ACC112 (cell line): ENCODE data around the gene CHKA.
"Not testable (repeated sequence)": the region's sequence is repeated elsewhere in the genome, so short reads cannot be mapped to it uniquely, and the experiment has no call there.

Experiments used
- H2AFZ ChIP-seq: fragments of 200-600 bp; sonication (generic); one replicate; pipeline ENCODE4 v1.6.0; 2017; ENCODE audit warnings: antibody characterized with exemption, low read length; ENCODE audit not compliant: unreplicated experiment
- H3K27ac ChIP-seq: fragments of 200-600 bp; sonication (generic); 2 replicates; pipeline ENCODE4 v1.5.1; 2014; ENCODE audit warnings: low read depth, mild to moderate bottlenecking, antibody characterized with exemption, low read length, moderate library complexity
- H3K27me3 ChIP-seq: fragments of 200-600 bp; sonication (generic); 2 replicates; pipeline ENCODE4 v1.6.1; 2014; ENCODE audit warnings: mild to moderate bottlenecking, antibody characterized with exemption, low read length, moderate library complexity, mixed read lengths; ENCODE audit not compliant: insufficient read depth
- H3K36me3 ChIP-seq: fragments of 200-600 bp; sonication (generic); 2 replicates; pipeline ENCODE4 v1.6.1; 2016; ENCODE audit warnings: mild to moderate bottlenecking, antibody characterized with exemption, low read length, moderate library complexity, mixed read lengths; ENCODE audit not compliant: insufficient read depth
- H3K4me1 ChIP-seq: fragments of 200-600 bp; sonication (generic); one replicate; pipeline ENCODE4 v1.6.1; 2016; ENCODE audit warnings: low read length, mixed read lengths; ENCODE audit not compliant: insufficient read depth, unreplicated experiment, control insufficient read depth
- H3K4me3 ChIP-seq: fragments of 200-600 bp; sonication (generic); 2 replicates; pipeline ENCODE4 v1.5.1; 2014; ENCODE audit warnings: mild to moderate bottlenecking, low read depth, low read length
- H3K79me2 ChIP-seq: fragments of 200-600 bp; sonication (generic); one replicate; pipeline ENCODE4 v1.6.0; 2016; ENCODE audit warnings: low read length; ENCODE audit not compliant: control insufficient read depth, unreplicated experiment, insufficient read depth

Gene CHKA

DNA sequence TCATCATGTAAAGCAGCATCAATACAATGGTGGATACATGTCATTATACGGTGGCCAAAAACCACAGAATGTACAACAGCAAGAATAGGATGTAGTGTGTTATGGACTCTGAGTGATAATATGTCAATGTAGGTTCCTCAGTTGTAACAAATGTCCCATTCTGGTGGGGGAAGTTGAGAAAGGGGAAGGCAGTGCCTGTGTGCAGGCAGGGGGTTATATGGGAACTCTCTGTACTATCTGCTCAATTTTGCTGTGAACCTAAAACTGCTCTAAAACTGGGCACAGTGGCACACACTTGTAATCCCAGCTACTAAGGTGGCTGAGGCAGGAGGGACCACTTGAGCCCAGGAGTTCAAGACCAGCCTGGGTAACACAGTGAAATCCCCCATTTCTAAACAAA lies 5.9 kb downstream of the CHKA start:
- Histone ChIP-seq H3K27me3 (no peaks in the 10 kb centered on the region), H2AFZ (no peak overlapping the region), H3K4me1 (peaks cover 5% of the 10 kb centered on the region), H3K79me2 (peaks cover 29% of the 10 kb centered on the region), H3K4me3 (no peak overlapping the region), H3K27ac (no peak overlapping the region), H3K36me3 (no peaks in the 10 kb centered on the region)

DNA sequence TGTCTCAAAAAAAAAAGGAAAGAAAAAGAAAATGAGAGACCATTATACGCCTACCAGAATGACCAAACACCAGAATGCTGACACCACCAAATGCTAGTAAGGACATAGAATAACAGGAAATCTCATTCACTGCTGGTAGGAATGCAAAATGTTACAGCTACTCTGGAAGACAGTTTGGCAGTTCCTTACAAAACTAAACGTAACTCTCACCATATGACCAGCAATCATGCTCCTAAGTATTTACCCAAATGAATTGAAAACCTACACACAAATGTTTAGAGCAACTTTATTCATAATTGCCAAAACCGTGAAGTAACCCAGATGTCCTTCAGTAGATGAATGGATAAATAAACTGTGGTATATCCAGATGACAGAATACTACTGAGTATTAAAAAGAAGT lies 7.2 kb downstream of the CHKA start:
- Histone ChIP-seq H3K27ac (no peak overlapping the region), H3K4me3 (no peak overlapping the region), H3K79me2 (peaks cover 23% of the 10 kb centered on the region), H3K36me3 (no peaks in the 10 kb centered on the region), H3K4me1 (peaks cover 2% of the 10 kb centered on the region), H3K27me3 (no peaks in the 10 kb centered on the region), H2AFZ (no peak overlapping the region)

DNA sequence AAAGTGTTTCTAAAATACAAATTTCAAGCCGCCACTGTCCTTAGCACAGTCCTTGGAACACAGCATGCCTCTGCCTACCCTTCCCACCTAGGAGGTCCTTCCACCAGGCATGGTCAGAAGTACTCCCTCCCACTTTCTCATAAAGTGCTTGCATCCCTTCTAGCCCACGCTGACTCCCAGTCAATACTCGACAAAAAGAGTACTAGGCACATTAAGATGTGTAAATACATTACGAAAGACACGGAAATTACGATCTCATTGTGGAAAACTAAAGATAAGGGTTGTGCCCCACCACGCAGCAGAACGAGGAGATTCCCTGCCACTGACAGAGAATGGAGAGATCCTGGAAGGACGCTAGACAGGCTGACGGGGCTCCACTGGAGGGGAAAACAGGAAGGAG lies 13.5 kb downstream of the CHKA start:
- H3K79me2 ChIP-seq = no peaks in the 10 kb centered on the region
- H3K27ac ChIP-seq = no peak overlapping the region
- no peak overlapping the region for H3K4me3 ChIP-seq
- no peaks in the 10 kb centered on the region for H3K4me1 ChIP-seq
- no peak overlapping the region for H2AFZ ChIP-seq
- no peaks in the 10 kb centered on the region for H3K27me3 ChIP-seq
- no peaks in the 10 kb centered on the region for H3K36me3 ChIP-seq

DNA sequence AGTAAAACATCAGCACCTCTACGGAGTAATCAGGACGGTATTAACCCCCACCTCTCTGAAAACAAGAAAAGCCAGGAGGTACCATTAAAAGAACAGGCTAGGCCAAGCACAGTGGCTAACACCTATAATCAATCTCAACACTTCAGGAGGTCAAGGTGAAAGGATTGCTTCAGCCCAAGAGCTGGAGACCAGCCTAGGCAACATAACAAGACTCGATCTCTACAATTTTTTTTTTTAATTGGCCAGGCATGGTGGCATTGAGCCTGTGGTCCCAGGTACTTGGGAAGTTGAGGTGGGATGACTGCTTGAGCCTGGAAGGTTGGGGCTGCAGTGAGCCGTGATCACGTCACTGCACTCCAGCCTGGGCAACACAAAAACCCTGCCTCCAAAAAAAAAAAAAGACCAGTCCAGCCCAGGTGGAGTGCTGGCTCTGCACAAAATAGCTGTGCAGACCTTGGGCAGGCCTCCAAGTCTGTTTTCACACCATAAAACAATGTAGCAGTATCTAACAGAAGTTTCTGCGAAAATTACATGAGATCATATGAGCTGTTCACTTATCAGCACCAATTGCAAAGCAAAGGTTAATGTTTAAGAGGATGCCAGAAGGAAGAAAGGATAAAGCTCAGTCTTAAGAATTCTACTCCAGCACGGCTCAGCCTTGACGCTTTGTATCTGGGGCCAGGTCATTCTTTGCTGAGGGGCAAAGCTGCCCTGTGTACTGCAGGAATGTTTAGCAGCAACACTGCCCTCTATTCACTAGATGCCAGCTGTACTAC lies 14.8 kb downstream of the CHKA start:
- Histone ChIP-seq H3K27ac (no peak overlapping the region), H3K4me1 (no peaks in the 10 kb centered on the region), H3K4me3 (no peak overlapping the region), H3K36me3 (no peaks in the 10 kb centered on the region), H3K79me2 (peaks cover 3% of the 10 kb centered on the region), H3K27me3 (no peaks in the 10 kb centered on the region), H2AFZ (no peak overlapping the region)

DNA sequence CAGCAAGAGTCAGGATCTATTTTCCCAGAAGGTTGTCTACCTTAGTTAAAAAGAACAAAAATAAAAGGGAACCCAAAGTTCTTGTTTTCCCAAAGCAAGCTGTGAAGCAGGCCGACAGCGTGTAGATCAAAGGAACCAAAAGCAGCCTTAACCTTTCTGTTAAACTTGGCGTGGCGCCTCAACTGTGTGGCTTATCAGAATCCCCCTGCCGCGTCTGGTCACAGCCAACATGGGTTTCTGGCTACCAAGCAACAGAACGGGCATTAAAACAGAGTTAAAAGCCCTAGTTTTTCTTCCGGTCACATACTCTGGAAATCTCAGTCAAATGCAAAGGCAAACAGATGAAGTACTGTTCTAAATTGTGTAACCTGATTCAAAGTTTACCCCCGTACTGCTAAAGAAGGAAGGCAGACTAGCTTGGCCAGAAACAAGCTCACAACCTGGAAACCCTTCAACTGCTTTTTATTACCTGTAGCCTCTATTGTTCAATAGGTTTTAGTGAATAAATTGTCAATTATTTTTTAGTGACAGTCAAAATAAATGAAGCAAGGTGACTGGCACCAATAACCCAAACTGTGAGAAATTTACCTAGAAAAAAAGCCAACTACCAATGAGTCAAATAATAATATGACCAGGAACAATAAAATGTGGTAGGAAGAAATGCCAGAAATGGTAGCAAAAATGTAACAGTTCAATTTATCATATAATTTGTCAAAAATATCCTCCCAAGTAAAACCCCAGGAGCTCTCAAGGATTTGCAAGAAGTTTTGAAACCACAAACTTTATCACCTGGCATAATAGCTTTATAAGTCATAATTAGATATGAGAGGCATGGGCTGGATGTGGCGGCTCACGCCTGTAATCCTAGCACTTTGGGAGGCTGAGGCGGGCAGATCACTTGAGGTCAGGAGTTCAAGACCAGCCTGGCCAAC lies 21.4 kb downstream of the CHKA start:
- Histone ChIP-seq H3K36me3 (no peaks in the 10 kb centered on the region), H3K4me1 (no peaks in the 10 kb centered on the region), H3K4me3 (no peak overlapping the region), H3K27ac (no peak overlapping the region), H3K79me2 (peaks cover 10% of the 10 kb centered on the region), H2AFZ (no peak overlapping the region), H3K27me3 (no peaks in the 10 kb centered on the region)

DNA sequence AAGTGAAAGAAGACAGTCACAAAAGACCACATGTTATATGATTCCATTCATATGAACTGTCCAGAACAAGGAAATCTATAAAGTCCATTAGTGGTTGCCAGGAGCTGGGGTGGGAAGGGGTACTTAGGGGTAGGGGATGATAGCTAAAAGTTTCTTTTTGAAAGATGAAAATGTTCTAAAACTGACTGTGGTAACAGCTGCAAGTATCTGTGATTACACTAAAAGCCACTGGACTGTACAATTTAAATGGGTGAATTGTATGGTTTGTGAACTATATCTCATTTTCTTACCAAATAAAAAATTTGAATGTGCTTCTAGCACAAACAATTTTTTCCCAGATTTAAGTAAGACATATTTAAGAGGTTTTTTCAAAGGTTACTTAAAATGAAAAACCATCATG lies 22.1 kb downstream of the CHKA start:
- no peak overlapping the region for H2AFZ ChIP-seq
- no peak overlapping the region for H3K27ac ChIP-seq

DNA sequence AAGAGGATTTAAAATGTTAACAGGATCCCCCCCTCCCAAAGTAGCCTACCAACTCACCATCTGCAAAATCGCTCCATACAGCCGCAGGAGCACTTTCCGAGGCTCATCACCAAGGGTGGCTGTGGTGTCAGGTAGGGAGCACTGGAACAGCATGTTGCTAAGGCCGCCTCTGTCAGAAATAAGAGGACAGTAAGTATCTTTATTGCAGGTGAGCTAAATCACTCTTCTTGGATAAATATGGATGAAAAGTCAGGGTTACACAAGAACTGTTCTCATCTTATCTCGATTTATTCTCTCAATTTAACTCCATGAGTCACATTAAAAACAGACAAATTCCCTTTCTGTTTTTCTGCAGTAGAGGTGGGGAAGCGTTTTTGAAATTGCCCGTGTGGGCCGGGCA lies 24.2 kb downstream of the CHKA start:
- H3K27me3 ChIP-seq = no peaks in the 10 kb centered on the region
- no peak overlapping the region for H3K27ac ChIP-seq
- peaks cover 7% of the 10 kb centered on the region for H3K79me2 ChIP-seq
- H3K4me1 ChIP-seq = no peaks in the 10 kb centered on the region
- H2AFZ ChIP-seq = no peak overlapping the region
- H3K4me3 ChIP-seq = no peak overlapping the region
- no peaks in the 10 kb centered on the region for H3K36me3 ChIP-seq

More for the DNA sequence above, 22.1 kb downstream of the CHKA start:
- Histone ChIP-seq H3K27me3 (no peaks in the 10 kb centered on the region), H3K4me1 (no peaks in the 10 kb centered on the region), H3K4me3 (no peak overlapping the region), H3K79me2 (peaks cover 10% of the 10 kb centered on the region), H3K36me3 (no peaks in the 10 kb centered on the region)

DNA sequence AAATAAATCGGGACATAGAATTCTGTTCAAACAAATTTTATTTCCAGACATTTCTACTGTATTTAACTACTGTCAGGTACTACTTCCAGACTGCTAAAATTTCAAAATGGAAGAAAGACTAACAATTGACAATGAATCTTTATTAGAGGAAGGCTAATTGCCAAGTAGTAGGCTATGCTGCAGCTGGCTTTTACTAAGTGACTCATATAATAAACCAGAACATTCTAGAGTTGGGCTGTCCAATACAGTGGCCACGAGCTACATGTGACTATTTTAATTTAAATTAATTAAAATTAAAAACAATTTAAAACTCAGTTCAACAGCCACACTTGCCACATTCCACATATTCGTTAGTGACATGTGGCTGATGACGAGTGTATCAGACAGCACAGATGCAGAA lies 27.6 kb downstream of the CHKA start:
- no peak overlapping the region for H2AFZ ChIP-seq
- no peaks in the 10 kb centered on the region for H3K27me3 ChIP-seq
- no peak overlapping the region for H3K27ac ChIP-seq
- no peaks in the 10 kb centered on the region for H3K4me1 ChIP-seq
- no peaks in the 10 kb centered on the region for H3K79me2 ChIP-seq
- no peaks in the 10 kb centered on the region for H3K36me3 ChIP-seq
- no peak overlapping the region for H3K4me3 ChIP-seq

DNA sequence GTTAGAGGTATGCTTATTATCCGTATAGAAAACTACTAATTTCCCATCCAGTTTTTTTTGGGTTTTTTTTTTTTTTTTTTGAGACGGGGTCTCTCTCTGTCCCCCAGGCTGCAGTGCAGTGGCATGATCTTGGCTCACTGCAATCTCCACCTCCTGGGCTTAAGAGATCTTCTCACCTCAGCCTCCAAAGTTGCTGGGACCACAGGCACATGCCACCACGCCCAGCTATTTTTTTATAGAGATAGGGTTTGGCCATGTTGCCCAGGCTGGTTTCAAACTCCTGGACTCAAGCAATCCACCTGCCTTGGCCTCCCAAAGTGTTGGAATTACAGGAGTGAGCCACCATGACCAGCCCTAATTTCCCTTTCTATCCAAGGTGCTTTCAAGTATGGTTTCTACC lies 28.2 kb downstream of the CHKA start:
- H3K79me2 ChIP-seq, H3K4me3 ChIP-seq, H3K27ac ChIP-seq, H3K36me3 ChIP-seq, H2AFZ ChIP-seq, H3K27me3 ChIP-seq, H3K4me1 ChIP-seq: not testable (repeated sequence)

DNA sequence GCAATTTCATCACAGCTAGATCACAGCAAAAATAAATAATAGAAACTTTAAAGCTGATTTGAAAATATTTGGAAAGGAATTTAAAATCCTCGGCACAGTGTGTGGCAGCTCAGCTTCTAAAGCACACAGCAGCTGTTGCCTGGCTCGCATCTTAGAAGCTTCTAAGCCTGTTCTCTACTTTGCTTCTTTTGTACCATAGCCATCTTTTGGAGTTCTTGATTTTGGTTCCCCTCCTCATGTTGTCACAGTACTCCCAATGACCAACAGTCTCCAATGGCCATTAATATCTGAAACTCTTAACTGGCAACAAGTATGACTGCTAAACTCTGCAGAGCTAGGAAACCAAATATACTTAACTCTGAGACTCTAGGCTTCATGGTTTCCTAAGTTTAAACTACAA lies 28.8 kb downstream of the CHKA start:
- Histone ChIP-seq H3K4me3 (no peak overlapping the region), H3K27me3 (no peaks in the 10 kb centered on the region), H3K27ac (no peak overlapping the region), H2AFZ (no peak overlapping the region), H3K4me1 (no peaks in the 10 kb centered on the region), H3K36me3 (no peaks in the 10 kb centered on the region), H3K79me2 (no peaks in the 10 kb centered on the region)

DNA sequence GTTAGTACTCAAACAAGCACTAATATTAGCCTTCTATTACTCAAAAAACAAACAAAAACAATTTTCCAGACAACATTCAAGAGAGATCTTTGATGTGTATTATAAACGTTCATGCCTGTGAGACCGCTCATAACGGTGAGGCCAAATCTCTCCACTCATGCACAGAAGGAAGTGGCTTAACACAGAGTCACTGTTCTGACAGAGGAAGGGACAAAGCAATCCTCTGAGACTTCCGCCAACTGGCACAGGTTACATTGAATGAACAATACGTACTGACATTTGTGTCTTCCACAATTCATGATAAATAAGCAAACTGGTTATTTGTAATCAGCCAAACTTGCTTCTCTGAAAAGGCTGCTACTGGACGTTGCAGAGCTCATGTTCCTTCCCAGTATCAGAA lies 30.5 kb downstream of the CHKA start:
- no peak overlapping the region for H2AFZ ChIP-seq
- H3K36me3 ChIP-seq = no peaks in the 10 kb centered on the region

More for the DNA sequence above, 30.5 kb downstream of the CHKA start:
- H3K27ac ChIP-seq = no peak overlapping the region
- no peaks in the 10 kb centered on the region for H3K27me3 ChIP-seq
- H3K4me3 ChIP-seq = no peak overlapping the region
- no peaks in the 10 kb centered on the region for H3K4me1 ChIP-seq
- no peaks in the 10 kb centered on the region for H3K79me2 ChIP-seq
